LNCaP clone FGC (cell line): Measurements from ENCODE around the gene CYP11A1.

ENCODE experiments used
- DNase-seq: peaks from one replicate; pipeline ENCODE4 v3.0.0-alpha.2; 2011; ENCODE audit warnings: low read depth
- H3K4me3 ChIP-seq: 2 replicates; pipeline ENCODE4 v1.5.1; 2011; ENCODE audit warnings: mild to moderate bottlenecking, low read depth, low read length, control low read depth
- TF ChIP-seq, protein P1 (sequence below): IDR thresholded peaks from 2 replicates; pipeline ENCODE4 v1.5.1; 2012; ENCODE audit warnings: mild to moderate bottlenecking; ENCODE audit not compliant: control insufficient read depth, insufficient read depth; ENCODE audit errors: extremely low read depth

Gene CYP11A1

DNA sequence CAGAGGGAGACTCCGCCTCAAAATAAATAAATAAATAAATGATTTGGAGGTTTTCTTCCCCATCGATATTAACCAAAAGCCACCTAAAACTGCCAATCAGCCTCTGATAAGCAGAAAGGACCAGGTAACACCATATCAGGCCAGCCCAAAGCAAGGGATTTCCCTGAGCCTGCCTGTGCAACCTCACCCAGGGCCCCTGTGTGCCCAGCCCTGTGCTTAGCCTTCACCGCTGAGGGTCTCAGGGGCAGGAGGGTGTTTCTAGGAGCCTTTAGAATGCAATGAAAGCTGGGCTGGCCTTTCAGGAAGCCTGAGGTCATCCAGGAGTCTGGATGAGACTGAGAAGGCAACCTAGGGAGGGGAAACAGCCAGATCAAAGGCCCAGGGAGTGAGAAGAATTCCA is 35.4 kb downstream of the CYP11A1 start:
- H3K4me3 ChIP-seq = no peak overlapping the region
- TF ChIP-seq, protein P1, sequence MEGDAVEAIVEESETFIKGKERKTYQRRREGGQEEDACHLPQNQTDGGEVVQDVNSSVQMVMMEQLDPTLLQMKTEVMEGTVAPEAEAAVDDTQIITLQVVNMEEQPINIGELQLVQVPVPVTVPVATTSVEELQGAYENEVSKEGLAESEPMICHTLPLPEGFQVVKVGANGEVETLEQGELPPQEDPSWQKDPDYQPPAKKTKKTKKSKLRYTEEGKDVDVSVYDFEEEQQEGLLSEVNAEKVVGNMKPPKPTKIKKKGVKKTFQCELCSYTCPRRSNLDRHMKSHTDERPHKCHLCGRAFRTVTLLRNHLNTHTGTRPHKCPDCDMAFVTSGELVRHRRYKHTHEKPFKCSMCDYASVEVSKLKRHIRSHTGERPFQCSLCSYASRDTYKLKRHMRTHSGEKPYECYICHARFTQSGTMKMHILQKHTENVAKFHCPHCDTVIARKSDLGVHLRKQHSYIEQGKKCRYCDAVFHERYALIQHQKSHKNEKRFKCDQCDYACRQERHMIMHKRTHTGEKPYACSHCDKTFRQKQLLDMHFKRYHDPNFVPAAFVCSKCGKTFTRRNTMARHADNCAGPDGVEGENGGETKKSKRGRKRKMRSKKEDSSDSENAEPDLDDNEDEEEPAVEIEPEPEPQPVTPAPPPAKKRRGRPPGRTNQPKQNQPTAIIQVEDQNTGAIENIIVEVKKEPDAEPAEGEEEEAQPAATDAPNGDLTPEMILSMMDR = no peak
- no peak for DNase-seq

DNA sequence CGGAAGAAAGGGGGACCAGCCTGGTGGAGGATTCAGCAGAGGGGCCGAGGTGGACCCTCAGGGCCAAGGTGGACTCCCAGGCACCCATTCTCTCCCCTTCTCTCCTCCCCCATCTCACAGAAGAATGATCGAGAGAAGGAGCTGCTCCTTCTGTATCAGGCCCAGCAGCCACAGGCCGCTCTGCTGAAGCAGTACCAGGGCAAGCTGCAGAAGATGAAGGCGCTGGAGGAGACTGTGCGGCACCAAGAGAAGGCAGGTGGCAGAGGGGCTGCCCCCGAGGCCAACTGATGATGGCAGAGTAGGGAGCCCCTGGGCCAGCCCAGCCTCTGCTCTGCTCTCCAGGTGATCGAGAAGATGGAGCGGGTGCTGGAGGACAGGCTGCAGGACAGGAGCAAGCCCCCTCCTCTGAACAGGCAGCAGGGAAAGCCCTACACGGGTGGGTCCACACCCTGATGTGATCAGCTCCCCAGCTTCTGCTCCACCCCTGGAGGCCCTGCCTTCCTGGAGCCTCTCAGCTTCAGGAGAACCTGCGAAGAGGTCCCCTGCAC is 36.5 kb downstream of the CYP11A1 start:
- H3K4me3 ChIP-seq = no peak overlapping the region
- TF ChIP-seq, protein P1 = no peak
- no peak for DNase-seq

DNA sequence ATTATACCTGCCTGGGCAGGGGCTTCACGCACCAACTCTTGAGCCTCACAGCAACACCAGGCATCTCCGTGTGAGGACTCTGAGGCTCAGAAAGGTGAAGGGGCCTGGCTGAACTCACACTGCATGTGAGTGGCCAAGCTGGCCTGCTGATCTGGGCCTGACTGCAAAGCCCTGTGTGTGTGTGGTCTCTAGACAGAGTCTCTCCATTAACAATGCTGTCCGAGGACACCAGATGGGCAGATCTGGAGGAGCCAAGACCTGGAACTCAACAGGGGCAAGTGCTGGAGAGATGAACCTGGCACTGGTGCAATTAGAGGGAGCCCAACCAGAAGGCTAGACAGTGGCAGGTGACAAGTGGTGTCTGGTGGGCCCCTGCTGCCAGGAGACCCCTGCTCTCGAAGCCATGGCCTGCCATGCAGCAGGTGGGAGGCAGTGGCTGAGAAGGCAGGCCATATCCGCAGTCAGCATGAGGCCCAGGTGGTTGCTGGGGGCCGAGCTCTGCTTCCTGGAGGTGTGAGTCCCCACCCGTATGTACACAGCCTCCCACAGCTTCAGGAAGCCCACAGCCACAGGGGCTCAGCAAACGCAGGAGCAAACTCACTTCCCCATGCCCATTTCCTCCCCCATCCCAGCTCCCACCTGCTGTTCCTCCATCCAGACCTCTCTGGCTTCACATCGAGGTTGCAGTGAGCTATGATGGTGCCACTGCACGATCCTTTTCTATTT is 39.0 kb downstream of the CYP11A1 start:
- H3K4me3 ChIP-seq = no peak overlapping the region
- no peak for DNase-seq
- TF ChIP-seq, protein P1 = no peak

DNA sequence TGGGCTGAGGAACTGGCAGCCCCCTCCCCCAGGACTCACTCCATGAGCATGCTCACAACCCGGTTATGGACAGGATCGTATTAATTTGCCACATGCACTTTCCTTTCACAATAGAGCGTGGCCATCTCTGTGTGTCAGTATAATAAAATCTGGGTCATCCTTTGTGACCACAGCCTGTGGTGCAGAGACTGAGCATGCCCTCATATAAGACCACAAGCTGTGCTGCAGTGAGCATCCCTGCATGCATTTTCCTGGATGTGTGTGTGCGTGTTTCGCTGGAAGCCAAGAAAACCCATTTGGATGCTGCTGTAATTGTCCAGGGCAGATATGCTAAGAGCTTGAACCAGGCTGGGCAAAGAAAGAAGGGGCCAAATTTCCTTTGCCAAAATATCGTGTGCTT is 39.7 kb downstream of the CYP11A1 start:
- TF ChIP-seq, protein P1 = no peak

DNA sequence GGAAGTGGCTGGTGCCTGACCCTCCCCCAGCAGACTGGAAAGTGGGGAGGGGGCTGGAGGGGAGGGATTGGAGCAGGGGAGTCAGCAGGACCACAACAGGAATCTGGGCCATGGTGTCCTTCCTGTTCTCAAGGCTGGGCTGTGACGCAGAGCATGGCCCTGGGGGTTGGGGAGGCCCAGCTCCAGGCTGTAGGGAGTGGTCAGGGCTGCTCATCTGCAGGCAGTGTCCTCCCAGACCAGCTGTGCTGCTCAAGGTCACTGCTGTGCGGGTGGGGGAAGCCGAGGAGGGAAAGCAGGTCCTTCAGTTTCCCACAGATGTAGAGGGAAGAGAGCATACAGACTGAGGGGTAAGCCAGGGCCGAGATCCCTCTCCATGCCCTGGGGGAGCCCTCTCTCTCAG is 40.7 kb downstream of the CYP11A1 start:
- TF ChIP-seq, protein P1 = no peak
- DNase-seq = no peak
- H3K4me3 ChIP-seq = no peak overlapping the region

More for the DNA sequence above, 39.7 kb downstream of the CYP11A1 start:
- DNase-seq = no peak
- no peak overlapping the region for H3K4me3 ChIP-seq

DNA sequence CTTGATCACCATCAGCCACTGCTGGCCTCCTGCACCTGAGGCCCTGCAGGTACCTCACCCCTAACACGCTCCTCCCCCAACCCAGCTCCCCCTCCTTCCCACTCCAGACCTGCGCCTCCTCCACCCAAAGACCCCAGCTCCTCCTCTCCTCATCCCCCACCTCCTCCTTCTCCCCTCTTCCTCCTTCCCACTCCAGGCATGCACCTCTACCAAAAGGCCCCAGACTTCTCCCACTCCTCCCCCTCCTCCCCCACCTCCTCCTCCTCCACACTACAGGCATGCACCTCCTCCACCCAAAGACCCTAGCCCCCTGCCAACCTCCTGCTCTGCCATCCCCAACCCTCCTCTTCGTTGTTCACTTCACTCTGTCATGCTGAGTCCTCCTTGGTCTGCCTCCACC is 42.7 kb downstream of the CYP11A1 start:
- no peak overlapping the region for H3K4me3 ChIP-seq
- no peak for DNase-seq
- TF ChIP-seq, protein P1 = no peak
